GM18520 (cell line): ENCODE results near the gene CAPZA1.
A peak's percentile ranks its signal among the peaks of the same experiment; 100 is the strongest.

Source experiments
- ATAC-seq: cut with Tn5 transposase; IDR thresholded peaks from one replicate; pipeline ENCODE4 v1.9.1; 2021; ENCODE audit not compliant: unreplicated experiment

The CAPZA1 gene

DNA sequence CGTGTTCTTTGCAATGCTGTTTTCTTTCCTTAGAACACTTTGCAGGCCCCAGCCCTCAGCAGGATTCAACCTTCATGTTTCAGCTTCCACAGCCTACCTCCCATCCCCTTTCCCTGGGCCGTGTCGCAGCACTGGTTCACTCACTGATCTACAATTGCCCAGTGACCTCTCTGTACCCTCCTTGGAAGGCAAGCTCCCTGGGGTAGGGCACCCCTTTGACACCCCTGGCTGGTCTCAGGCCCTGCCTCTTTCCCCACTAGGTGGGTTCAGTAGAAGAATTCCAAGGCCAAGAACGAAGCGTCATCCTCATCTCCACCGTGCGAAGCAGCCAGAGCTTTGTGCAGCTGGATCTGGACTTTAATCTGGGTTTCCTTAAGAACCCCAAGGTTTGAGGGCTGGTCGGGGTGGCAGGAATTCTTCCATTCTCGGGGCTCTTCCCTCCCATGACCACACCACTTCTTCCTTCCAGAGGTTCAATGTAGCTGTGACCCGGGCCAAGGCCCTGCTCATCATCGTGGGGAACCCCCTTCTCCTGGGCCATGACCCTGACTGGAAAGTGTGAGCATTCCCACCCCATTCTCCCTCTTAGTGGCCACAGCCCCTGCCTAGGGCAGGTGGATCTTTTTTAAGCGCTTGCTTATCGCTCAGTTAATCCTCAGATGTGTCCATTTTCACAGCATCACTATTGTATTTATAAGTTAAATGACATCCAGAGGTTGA, 80.0 kb downstream of the CAPZA1 start:
- no peak for ATAC-seq

DNA sequence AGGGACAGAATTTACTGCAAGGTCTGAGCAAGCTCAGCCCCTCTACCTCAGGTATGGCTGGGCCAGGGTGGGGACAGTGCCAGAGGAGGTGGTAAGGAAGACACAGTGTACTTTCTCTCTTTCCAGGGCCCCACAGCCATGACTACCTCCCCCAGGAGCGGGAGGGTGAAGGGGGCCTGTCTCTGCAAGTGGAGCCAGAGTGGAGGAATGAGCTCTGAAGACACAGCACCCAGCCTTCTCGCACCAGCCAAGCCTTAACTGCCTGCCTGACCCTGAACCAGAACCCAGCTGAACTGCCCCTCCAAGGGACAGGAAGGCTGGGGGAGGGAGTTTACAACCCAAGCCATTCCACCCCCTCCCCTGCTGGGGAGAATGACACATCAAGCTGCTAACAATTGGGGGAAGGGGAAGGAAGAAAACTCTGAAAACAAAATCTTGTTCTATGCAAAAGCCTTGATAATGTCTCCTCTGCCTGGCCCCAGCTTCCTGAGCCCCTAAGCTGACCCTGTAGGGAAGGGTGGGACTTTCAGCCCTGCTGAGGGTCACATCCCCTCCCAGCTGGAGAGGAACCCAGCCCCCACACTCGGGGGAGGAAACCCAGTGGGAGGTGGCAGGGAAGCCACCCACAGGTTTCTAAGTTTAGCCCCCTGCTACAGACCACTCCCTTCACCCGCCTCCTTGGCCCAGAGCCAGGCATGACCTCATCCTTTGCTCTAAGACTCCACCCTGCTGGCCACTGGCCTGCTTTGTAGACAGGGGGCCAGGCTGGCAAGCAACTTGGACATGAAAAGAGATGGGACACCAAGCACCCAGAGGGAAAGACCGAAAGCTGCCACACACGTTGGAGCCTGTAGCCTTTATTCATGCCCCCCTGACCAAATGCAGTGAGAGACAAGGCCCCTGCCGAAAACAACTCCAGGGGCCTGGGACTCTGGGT, 80.9 kb downstream of the CAPZA1 start:
- ATAC-seq, result no peak

DNA sequence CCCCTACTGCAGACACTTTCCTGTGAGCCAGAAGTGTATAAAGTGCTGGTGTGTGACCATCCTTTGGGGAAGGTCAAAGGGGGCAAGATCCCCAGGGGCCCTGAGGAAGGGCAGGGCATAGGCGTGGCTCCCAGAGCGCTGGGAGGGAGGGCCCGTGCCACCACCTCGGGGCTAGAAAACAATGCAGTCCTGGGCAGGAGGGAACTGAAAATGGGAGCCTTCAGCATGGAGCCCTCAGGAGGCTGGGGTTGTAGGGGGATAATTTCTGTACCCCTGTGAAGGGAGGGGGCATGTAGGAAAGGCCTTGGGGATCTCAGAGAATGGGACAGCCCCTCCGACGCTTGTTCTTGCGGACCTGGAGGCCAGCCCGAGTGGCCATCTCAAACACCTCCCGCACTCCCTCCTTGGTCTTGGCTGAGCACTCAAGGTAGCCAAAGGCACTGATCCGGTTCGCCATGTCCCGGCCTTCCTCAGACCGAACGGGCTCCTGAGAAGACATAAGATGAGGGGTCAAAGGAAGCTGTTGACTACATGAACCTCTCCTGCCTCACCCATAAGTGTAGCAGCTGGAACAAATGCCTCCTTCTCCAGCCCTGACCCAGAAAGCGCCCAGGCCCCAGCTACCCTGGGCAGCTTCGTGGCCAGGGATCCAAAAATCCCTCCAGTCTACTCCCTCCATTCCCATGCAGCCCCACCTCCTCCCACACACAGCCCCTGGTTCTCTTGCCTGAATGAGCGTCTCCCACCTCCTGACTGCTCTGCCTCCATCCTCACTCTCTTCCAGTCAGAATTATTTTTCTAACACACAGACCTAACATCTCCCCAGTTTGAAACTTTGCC, 81.8 kb downstream of the CAPZA1 start:
- ATAC-seq, result no peak

- ATAC-seq, result no peak
Observed at GRCh38 chr1:112702067-112702395, 82.4 kb downstream of the CAPZA1 start.

GRCh38 chr1:112702420-112703261, 83.0 kb downstream of the CAPZA1 start:
- no peak for ATAC-seq

GRCh38 chr1:112703706-112704105, 84.1 kb downstream of the CAPZA1 start:
- ATAC-seq, result no peak

DNA sequence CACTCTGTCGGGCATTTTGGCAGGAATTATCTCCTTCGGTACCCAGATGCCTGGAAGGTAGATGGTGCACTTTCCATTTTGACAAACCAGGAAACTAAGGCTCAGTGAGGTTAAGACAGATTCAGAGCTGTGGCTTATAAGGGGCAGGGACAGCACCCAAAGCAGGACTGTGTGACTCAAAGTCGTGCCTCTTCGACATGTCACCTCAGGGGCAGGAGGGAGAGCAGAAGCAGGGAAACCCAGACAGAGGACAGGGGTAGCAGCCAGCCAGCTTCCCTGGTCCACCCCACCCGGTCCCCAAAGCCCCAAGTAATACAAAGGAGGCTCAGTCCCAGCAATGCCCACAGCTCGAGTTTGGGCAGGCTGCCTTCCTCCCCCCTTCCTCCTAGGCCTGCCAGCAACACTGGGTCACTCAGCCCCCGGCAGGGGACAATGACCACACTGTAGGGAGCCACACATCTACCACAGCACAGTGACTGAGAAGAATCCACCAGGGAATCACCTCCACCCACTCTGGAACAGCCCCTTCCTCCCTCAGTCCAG, 84.8 kb downstream of the CAPZA1 start:
- ATAC-seq, result no peak

DNA sequence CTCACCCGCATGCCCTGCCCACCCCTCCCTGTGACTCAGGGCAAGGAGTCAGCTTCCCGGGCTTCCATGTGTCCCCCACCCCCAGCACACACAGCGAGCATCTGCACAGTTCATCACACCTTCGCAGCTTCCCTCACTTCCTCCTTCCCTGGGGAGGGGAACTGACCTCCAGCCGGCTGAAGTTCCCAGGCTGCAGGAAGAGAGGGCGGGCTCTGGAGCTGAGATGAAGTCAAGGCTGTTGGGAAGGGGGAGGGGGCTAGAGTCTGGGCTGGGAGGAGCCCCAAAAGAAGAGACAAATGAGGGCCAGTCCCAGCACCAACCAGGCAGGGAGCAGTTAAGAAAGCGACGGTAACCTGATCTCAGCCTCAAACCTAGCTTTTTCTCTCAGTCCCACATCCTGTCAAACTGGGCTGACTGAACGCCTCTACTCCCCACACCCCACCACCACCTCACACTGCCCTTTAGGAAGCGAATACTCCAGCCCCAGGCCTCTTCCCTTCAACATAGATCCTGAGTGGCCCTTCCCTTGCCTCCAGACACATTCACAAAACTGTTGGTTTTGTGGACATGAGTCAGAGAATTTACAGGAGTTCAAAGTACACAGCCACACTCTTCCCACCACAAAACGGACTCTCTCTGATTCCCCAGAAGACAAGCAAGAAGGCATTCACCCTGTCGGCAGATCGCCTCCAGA, 85.4 kb downstream of the CAPZA1 start:
- ATAC-seq, result peak; percentile 31

DNA sequence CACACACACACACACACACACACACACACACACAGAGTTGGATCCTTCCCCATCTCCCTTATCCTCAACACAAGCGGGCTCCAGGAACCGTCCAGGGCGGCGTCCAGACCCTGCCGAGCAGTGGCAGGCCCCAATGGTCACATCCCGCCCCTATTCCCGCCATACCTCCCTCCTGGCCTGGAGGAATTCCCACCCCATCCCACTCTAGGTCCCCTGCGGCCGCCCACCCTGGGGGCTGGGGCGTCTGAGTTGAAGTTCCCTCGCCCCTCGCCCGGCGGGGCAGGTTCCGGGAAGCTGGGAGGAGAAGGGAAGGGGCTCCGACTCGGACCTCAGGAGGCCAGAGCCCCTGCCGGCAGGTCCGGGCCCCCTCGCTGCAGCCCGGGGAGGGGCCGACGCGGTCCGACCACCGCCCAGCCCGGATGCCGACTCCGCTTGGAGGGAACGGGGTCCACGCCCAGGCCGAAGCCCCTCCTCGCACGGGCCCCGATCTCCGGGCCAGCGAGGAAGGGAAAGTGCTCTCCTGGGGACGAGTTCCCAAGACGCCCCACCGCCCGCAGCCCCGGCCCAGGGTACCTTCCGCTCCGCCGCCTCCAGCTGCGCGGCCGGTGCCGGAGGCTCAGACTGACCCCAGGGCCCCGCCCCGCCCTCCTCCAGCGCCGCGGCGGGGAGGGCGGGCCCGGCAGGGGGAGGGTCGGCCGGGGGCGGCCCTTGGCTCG, 87.0 kb downstream of the CAPZA1 start, which contains the start of gene RHOC:
Gene RHOC, minus strand, starts transcription at position 623 of the 716 bp plus-strand sequence. CDS start 3,328 bp downstream, outside the sequence.
- ATAC-seq, result peak; percentile 49

GRCh38 chr1:112707221-112708001, 87.8 kb downstream of the CAPZA1 start:
- ATAC-seq, result peak; percentile 43

- ATAC-seq, result no peak
Observed at GRCh38 chr1:112708002-112708448, 88.4 kb downstream of the CAPZA1 start.

GRCh38 chr1:112708489-112708888, 88.9 kb downstream of the CAPZA1 start:
- no peak for ATAC-seq

GRCh38 chr1:112710159-112710558, 90.5 kb downstream of the CAPZA1 start:
- ATAC-seq, result no peak

GRCh38 chr1:112710586-112710985, 91.0 kb downstream of the CAPZA1 start:
- no peak for ATAC-seq

DNA sequence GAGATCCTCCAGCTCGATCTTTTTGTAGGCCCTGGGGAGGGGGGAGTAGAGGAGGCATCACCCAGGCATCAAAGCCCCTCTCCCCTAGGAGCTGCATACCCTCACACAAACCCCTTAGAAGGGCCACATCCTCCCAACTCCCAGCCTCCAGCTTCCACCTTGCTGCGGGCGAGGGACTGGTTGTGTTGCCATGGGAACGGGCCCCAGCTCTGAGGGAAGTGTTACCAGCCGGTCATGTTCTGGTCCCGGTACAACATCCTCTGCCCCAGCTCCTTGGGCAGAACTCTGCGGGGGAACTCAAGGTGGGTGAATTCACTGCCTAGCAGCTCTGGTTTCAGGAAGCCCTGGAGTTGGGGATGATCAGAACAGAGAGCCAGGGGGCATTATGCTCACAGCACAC, 91.4 kb downstream of the CAPZA1 start:
- ATAC-seq, result no peak

- ATAC-seq, result no peak
Observed at GRCh38 chr1:112711670-112712069, 92.0 kb downstream of the CAPZA1 start.

- ATAC-seq, result no peak
Observed at GRCh38 chr1:112712191-112712590, 92.6 kb downstream of the CAPZA1 start.

DNA sequence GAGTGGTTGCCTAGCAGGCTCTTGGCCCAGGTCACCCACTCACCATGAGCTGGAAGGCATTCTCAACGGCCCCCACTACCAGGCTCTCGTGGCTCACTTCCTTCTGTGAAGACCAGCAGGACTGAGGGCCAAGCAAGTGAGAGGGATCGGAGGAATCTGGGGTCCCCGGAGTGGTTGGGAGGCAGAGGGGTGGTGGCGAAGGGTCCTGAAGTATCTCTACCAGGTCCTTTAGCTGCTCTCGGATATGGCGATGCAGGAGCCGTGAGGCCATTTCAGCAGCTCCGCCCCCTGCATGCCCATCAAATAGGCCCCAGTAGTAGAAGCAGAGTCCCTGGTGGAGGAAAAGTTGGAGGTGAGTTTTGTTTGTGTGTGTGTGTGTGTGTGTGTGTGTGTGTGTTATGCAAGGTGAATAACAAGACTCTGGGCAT, 93.1 kb downstream of the CAPZA1 start:
- ATAC-seq, result no peak
